ENCODE data around the gene SLC36A4. TPM values are rescaled to one million over a fixed set of nuclear protein-coding genes. Genes with fewer than 3 reads are reported as not detected.
A peak's percentile ranks its signal among the peaks of the same experiment; 100 is the strongest.

SLC36A4 gene
- total RNA-seq, 1 donor from 2014 or later, result 25.3 TPM

DNA sequence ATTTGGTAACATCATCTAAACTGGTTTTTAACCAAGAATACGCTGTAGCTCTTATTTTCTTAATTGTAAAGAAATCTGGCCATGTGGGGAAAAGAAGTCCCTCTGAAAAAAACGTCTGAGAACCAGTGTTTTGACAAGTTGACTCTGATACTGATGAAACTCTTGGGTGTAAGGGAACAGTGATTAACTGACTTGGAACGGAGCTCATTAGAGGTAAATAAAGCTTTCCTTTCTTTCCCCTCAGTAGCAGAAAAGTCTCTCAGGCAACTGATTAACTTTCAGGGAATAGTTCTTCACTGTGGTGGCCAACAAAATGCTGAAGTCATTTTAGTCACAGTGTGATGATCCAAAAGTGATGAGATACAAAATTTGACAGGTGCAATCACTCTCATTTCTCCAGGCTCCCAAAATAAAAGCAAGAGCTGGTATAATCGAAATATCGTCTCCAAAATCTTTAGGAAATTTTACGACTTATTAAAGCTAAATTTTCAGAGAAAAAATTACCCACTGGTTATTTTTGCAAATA is 52.3 kb downstream of the SLC36A4 start:
- Mint-ChIP-seq H3K4me3 (ENCODE audit: unreplicated experiment) (no peak overlapping the region), H3K27me3 (ENCODE audit: unreplicated experiment) (no peaks in the 10 kb centered on the region)

DNA sequence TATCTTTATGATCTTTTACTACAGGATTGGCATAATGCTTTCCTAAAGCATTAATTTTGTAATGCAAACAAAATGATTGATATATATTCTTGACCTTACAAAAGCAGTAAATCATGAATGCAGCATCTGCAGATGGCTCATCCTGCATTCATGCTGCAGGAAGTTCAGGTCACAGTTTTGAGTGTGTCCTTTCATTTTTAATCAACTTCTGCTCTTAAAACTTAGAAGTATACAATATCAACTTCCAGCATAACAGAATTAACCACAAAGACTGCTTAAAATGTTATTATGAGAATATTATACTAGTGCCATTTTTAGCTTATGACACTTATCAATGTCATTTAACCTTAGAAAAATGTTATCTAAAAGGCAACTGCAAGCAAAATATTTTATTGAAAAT is 54.0 kb downstream of the SLC36A4 start:
- Mint-ChIP-seq H3K9me3 (ENCODE audit: unreplicated experiment) (no peaks in the 10 kb centered on the region), H3K27me3 (ENCODE audit: unreplicated experiment) (no peaks in the 10 kb centered on the region), H3K4me1 (ENCODE audit: unreplicated experiment) (peaks cover 23% of the 10 kb centered on the region), H3K27ac (ENCODE audit: unreplicated experiment) (no peak overlapping the region), H3K36me3 (ENCODE audit: unreplicated experiment) (peaks cover 3% of the 10 kb centered on the region), H3K4me3 (ENCODE audit: unreplicated experiment) (no peak overlapping the region)
- no peak for DNase-seq (ENCODE audit: extremely low spot score, unreplicated experiment)
- TF ChIP-seq, protein P1, sequence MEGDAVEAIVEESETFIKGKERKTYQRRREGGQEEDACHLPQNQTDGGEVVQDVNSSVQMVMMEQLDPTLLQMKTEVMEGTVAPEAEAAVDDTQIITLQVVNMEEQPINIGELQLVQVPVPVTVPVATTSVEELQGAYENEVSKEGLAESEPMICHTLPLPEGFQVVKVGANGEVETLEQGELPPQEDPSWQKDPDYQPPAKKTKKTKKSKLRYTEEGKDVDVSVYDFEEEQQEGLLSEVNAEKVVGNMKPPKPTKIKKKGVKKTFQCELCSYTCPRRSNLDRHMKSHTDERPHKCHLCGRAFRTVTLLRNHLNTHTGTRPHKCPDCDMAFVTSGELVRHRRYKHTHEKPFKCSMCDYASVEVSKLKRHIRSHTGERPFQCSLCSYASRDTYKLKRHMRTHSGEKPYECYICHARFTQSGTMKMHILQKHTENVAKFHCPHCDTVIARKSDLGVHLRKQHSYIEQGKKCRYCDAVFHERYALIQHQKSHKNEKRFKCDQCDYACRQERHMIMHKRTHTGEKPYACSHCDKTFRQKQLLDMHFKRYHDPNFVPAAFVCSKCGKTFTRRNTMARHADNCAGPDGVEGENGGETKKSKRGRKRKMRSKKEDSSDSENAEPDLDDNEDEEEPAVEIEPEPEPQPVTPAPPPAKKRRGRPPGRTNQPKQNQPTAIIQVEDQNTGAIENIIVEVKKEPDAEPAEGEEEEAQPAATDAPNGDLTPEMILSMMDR (IDR thresholded peaks at IDR 0.05), result no peak

More for the DNA sequence above, 52.3 kb downstream of the SLC36A4 start:
- no peak for DNase-seq (ENCODE audit: extremely low spot score, unreplicated experiment)
- H3K9me3 Mint-ChIP-seq (ENCODE audit: unreplicated experiment), result no peaks in the 10 kb centered on the region
- TF ChIP-seq, protein P1 (IDR thresholded peaks at IDR 0.05), result no peak
- no peak overlapping the region for H3K27ac Mint-ChIP-seq (ENCODE audit: unreplicated experiment)
- H3K36me3 Mint-ChIP-seq (ENCODE audit: unreplicated experiment), result peaks cover 11% of the 10 kb centered on the region
- H3K4me1 Mint-ChIP-seq (ENCODE audit: unreplicated experiment), result peaks cover 23% of the 10 kb centered on the region

DNA sequence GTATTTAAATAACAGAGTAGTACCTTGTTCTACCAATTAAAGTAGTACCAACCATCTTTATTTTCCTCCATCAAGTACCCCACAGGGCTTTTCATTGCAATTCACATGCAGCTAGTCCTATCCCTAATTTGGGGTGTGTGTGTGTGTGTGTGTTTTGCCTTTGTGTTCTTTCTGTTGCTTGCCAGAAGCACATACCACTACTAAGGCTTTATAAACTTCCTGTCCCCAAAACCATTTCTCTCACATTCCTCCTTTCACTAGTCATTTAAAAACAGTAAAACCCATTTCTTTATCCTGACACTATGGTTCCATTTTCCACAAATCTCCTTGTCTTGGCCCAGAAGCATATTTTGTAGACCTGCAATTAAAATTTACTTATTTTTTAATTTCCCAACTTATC is 54.6 kb downstream of the SLC36A4 start:
- TF ChIP-seq, protein P1 (IDR thresholded peaks at IDR 0.05), result no peak
- Mint-ChIP-seq H3K9me3 (ENCODE audit: unreplicated experiment) (no peaks in the 10 kb centered on the region), H3K4me3 (ENCODE audit: unreplicated experiment) (no peak overlapping the region), H3K27ac (ENCODE audit: unreplicated experiment) (peak overlapping the region; percentile 17), H3K27me3 (ENCODE audit: unreplicated experiment) (no peaks in the 10 kb centered on the region), H3K4me1 (ENCODE audit: unreplicated experiment) (peaks cover 19% of the 10 kb centered on the region), H3K36me3 (ENCODE audit: unreplicated experiment) (peaks cover 3% of the 10 kb centered on the region)
- DNase-seq (ENCODE audit: extremely low spot score, unreplicated experiment), result no peak

DNA sequence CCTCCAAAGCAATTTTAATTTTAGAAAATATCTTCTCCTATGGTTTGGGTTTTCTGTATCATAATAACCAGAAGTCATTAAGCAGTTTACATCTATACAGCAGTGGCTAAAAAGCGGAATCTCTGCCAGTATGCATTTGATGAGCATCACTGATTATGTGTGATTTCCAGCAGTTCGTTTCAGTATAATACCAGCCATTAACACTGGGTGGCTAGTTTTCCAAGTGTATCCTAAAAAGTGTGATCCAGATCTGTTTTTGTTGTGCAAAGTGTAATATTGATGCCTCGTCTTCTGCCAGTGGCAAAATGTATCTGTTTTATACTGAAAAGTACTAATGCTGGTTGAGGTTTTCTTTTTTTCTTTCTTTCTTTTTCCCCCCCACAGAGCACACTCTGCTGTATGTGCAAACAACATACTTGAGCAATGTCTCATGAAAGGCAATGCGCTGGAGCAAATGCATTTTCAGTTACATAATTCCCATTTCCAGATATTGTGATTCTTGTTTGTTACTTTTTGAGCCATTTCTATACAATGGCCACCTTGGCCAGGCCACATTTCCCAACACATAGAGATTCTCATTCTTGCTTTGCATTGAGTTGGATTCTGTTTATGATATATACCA is 64.2 kb downstream of the SLC36A4 start:
- TF ChIP-seq, protein P1 (IDR thresholded peaks at IDR 0.05), result peak; percentile 8
- no peaks in the 10 kb centered on the region for H3K27me3 Mint-ChIP-seq (ENCODE audit: unreplicated experiment)
- H3K4me1 Mint-ChIP-seq (ENCODE audit: unreplicated experiment), result peaks cover 28% of the 10 kb centered on the region
- peaks cover 8% of the 10 kb centered on the region for H3K36me3 Mint-ChIP-seq (ENCODE audit: unreplicated experiment)
- peaks cover 7% of the 10 kb centered on the region for H3K9me3 Mint-ChIP-seq (ENCODE audit: unreplicated experiment)
- peak overlapping the region; percentile 7 for H3K27ac Mint-ChIP-seq (ENCODE audit: unreplicated experiment)
- H3K4me3 Mint-ChIP-seq (ENCODE audit: unreplicated experiment), result no peak overlapping the region
- DNase-seq (ENCODE audit: extremely low spot score, unreplicated experiment), result no peak

DNA sequence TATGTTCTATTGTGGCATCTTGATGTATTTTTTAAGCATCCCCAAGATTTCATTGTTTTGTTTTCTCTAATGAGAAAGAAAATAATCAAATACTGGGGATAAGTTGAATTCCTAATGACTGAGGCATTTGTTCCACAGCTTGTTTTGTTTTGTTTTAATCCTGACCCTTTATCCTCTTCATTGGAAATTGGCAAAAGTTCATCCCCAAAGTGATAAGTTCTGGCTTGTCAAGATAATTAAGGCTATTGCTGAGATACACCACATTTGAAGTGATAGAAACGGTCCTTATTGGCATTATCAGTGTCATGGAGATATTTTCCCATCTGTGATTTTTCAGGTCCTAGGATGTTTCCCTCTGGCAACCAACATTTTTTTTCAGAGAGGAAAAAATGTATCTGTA is 65.0 kb downstream of the SLC36A4 start:
- Mint-ChIP-seq H3K36me3 (ENCODE audit: unreplicated experiment) (peaks cover 8% of the 10 kb centered on the region), H3K27me3 (ENCODE audit: unreplicated experiment) (no peaks in the 10 kb centered on the region), H3K4me3 (ENCODE audit: unreplicated experiment) (no peak overlapping the region), H3K27ac (ENCODE audit: unreplicated experiment) (no peak overlapping the region), H3K4me1 (ENCODE audit: unreplicated experiment) (peaks cover 28% of the 10 kb centered on the region), H3K9me3 (ENCODE audit: unreplicated experiment) (peaks cover 7% of the 10 kb centered on the region)
- no peak for DNase-seq (ENCODE audit: extremely low spot score, unreplicated experiment)
- TF ChIP-seq, protein P1 (IDR thresholded peaks at IDR 0.05), result no peak

All from osteocyte (in vitro differentiated cells).